ENCODE data around the gene GNG4.
A peak's percentile ranks its signal among the peaks of the same experiment; 100 is the strongest.

The GNG4 gene

GRCh38 chr1:235525314-235525713 lies 124.3 kb downstream of the GNG4 start:
- no peak for DNase-seq

GRCh38 chr1:235516862-235517446 lies 132.6 kb downstream of the GNG4 start:
- no peak for DNase-seq

- no peak for DNase-seq
These were observed 133.6 kb downstream of the GNG4 start for GRCh38 chr1:235515844-235516512.

GRCh38 chr1:235513495-235514366 lies 135.9 kb downstream of the GNG4 start:
- DNase-seq = peak; percentile 75

GRCh38 chr1:235511470-235512240 lies 137.9 kb downstream of the GNG4 start:
- peak; percentile 62 for DNase-seq

- DNase-seq = no peak
These were observed 138.8 kb downstream of the GNG4 start for GRCh38 chr1:235510823-235511222.

GRCh38 chr1:235507623-235508022 lies 142.0 kb downstream of the GNG4 start:
- no peak for DNase-seq

- DNase-seq = peak; percentile 99
These were observed 144.9 kb downstream of the GNG4 start for GRCh38 chr1:235504494-235505222.

GRCh38 chr1:235504122-235504493 lies 145.5 kb downstream of the GNG4 start, which contains the start of gene B3GALNT2:
B3GALNT2 (minus strand) TSS chr1:235504452; CDS start chr1:235504252, 200 bp downstream.
- DNase-seq = no peak

- DNase-seq = peak; percentile 43
These were observed 146.0 kb downstream of the GNG4 start for GRCh38 chr1:235503403-235504121.

GRCh38 chr1:235502601-235503402 lies 146.8 kb downstream of the GNG4 start:
- no peak for DNase-seq

GRCh38 chr1:235500971-235501540 lies 148.5 kb downstream of the GNG4 start:
- no peak for DNase-seq
